HG02852 (cell line): ENCODE data around the gene SPNS2.

Source experiments
- ATAC-seq: cut with Tn5 transposase; IDR thresholded peaks from one replicate; pipeline ENCODE4 v1.9.1; 2021; ENCODE audit warnings: mild to moderate bottlenecking, moderate library complexity; ENCODE audit not compliant: unreplicated experiment

The SPNS2 gene

GRCh38 chr17:4584917-4585637 is 86.4 kb downstream of the SPNS2 start:
- ATAC-seq = no peak

GRCh38 chr17:4585638-4585994 is 86.9 kb downstream of the SPNS2 start:
- ATAC-seq = no peak

GRCh38 chr17:4586043-4586442 is 87.4 kb downstream of the SPNS2 start:
- no peak for ATAC-seq

- no peak for ATAC-seq
These were observed 88.5 kb downstream of the SPNS2 start for GRCh38 chr17:4587195-4587594.

GRCh38 chr17:4587803-4588202 is 89.1 kb downstream of the SPNS2 start:
- no peak for ATAC-seq

- no peak for ATAC-seq
These were observed 89.7 kb downstream of the SPNS2 start for GRCh38 chr17:4588391-4588790.
